ENCODE data around the gene TCF7L2.
A peak's percentile ranks its signal among the peaks of the same experiment; 100 is the strongest.

Gene TCF7L2

DNA sequence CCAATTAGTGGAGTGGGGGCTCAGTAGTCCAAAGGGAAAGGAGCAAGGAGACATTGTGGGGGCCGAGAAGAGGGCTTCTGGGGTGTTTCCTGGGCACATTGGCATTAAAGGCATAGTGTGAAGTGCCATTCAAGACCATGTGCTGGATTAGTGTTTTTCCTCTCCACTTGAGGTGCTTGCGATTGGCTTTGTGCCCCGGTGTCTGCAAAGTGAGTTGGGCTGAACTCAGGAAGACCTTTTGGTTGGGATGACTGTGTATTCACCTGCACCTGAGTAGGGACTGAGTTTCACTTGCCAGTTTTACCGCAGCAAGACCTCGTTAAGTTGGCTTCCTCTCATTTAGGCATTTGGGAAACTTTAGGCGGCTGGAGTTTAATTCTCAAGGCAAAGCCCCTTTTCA, 73.0 kb downstream of the TCF7L2 start:
- DNase-seq (ENCODE audit: low spot score), result no peak

GRCh38 chr10:113024930-113025329, 74.9 kb downstream of the TCF7L2 start:
- no peak for DNase-seq (ENCODE audit: low spot score)

DNA sequence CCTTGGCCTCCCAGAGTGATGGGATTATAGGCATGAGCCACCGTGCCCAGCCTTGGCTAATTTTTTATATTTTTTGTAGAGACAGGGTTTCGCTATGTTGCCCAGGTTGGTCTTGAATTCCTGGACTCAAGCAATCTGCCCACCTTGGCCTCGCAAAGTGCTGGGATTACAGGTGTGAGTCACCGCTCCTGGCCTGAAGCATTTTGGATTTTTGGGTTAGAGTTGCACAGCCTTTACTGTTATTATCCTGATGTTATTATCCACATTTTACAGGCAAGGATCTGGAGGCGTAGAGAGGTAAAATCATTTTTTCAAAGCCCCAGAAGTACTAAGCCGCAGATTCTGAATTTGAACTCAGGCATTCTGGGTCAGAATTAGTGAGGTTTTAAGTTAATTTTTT, 75.4 kb downstream of the TCF7L2 start:
- DNase-seq (ENCODE audit: low spot score), result no peak

- no peak for DNase-seq (ENCODE audit: low spot score)
Measured at GRCh38 chr10:113026679-113027078, 76.6 kb downstream of the TCF7L2 start.

DNA sequence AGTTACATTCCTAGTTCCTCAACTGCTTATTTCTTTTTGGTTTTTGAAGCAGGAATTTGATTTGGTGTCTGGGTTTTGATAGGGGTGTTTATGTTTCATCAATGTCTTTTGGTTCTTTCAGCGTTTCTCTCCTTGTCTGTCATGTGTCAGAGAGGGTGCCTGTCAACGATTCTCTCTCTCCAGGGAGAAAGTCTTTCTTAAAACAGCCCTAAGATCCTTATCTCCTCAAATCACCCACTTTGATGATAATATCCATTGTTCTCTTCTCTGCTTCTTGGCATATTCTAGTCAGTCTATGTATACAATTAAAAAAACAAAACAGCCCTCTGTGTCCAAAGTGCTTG, 77.2 kb downstream of the TCF7L2 start:
- DNase-seq (ENCODE audit: low spot score), result no peak

GRCh38 chr10:113027574-113028455, 77.8 kb downstream of the TCF7L2 start:
- peak; percentile 70 for DNase-seq (ENCODE audit: low spot score)

DNA sequence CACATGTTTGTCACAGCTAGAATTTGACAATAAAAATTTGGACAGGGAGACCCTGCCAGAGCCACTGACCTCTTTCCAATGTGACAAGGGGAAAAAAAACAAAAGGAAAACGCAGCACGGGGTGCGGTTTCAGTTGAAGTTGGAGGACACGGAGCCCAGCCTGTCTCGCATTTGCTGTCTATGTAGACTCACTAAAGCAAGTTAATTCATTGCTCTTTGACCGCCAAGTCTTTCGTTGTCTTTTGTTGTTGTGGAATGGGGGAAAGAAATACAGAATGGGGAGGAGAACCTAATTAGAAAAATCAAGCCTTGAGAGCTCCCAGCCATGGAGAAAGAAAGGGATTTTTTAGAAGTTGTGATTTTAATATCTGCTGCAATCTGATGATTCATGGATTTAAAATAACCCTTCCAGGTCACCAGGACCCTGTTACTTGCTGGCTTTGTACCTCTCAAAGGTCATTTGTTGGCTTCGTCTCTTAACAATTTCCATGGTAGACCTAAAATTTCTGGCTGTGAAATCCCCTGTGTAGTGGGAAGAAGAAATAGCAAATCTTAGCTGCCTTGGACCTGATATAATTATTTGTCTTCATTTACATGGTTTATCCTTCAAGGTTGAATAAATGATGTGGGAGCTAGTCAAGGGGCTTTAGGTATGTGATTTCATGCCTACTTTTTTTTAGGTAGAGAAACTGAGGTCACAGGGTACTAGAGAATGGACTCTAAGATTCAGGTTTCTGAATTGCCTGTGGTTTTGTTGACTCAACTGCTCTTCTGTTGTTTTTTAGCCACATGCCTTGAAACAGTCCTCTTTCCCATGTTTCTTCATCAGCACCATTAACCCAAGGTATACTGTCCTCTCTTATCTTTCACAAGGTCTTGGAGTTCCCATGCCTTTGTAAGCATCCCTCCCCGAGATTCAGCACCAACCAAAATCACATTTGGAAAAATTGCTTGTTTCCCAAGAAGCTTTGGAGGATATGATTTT, 78.7 kb downstream of the TCF7L2 start:
- DNase-seq (ENCODE audit: low spot score), result peak; percentile 41

GRCh38 chr10:113030453-113030852, 80.4 kb downstream of the TCF7L2 start:
- no peak for DNase-seq (ENCODE audit: low spot score)

DNA sequence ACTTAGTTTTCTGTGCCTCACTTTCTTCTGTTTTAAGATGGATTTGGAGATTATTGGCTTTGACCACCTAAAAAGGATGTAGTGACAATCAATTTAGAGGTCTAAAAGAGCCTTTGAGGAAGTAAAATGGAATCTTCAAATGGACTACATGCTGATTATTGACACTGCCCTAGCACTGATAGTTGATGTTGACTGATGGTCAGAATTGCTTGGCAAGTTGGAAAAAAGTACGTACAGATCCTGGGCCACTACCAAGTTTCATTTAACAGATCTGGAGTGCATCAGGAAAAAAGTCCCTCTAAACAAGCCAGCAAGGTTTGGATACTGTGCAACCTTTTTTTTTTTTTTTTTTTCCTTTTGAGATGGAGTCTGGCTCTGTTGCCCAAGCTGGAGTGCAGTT, 81.1 kb downstream of the TCF7L2 start:
- DNase-seq (ENCODE audit: low spot score), result no peak

- no peak for DNase-seq (ENCODE audit: low spot score)
Measured at GRCh38 chr10:113033991-113034390, 83.9 kb downstream of the TCF7L2 start.

- no peak for DNase-seq (ENCODE audit: low spot score)
Measured at GRCh38 chr10:113035732-113036312, 85.8 kb downstream of the TCF7L2 start.

GRCh38 chr10:113036619-113037018, 86.6 kb downstream of the TCF7L2 start:
- no peak for DNase-seq (ENCODE audit: low spot score)

- DNase-seq (ENCODE audit: low spot score), result no peak
Measured at GRCh38 chr10:113037218-113037617, 87.2 kb downstream of the TCF7L2 start.

- DNase-seq (ENCODE audit: low spot score), result no peak
Measured at GRCh38 chr10:113038183-113038582, 88.1 kb downstream of the TCF7L2 start.

GRCh38 chr10:113038985-113039384, 88.9 kb downstream of the TCF7L2 start:
- no peak for DNase-seq (ENCODE audit: low spot score)

DNA sequence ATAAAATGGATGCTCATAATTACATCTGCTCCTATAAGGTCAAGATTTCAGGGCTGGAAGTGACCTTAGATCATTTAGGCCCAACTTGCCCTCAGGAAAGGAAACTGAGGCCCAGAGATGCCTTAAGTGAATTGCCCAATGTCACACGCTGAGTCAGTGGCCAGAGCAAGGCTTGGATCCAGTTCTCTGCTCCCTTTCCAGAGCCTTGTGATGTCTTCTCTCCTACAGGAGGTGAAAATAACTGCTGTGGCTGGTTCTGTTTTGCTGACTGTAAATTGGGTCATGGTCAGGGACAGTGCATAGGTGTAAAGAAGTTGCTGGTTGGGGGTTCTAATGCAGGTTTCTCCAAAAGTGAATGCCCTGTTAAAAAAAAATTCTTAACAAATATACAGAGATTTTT, 91.3 kb downstream of the TCF7L2 start:
- DNase-seq (ENCODE audit: low spot score), result no peak

DNA sequence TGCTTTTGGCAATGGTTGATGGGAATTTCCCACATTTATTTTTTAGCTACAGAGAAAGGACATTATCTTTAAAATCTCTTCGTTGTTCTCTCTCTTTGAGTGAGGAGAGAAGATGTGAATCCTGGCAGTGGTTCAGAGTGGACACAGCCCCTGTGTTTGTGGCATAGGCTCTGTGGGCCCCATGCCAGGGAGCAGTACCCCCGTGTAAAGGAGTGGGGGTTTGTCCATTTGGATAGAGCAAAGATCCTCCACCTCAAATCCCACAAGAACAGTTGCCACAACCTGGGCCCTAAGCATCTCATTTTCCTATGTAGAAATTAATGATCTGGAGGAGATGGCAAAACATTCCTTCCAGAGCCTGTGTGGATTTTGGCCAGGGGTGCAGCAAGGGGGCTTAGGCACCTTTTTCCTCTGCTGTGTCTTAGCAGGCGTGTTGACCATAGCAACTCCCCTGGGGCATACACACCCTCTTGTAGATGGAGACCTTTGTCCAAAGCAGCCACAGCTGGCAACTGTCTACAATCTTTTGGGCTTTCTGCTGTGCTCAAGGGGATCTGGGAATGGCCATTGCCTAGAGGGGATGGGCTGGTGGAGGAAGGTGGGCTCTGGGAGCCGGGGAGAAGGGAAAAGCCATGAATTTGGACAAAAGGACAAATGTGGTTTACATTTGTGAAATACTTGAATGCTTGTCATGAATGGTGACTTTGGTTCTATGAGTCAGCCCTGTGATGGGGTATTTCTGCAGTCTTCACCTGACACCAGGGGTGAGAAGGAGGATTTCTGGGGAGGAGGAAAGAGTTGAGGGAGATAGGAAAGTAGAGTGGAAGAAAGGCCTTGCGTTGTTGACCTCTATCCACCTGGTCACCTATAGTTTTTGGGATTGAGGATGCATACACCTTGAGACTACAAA, 92.0 kb downstream of the TCF7L2 start:
- DNase-seq (ENCODE audit: low spot score), result no peak

DNA sequence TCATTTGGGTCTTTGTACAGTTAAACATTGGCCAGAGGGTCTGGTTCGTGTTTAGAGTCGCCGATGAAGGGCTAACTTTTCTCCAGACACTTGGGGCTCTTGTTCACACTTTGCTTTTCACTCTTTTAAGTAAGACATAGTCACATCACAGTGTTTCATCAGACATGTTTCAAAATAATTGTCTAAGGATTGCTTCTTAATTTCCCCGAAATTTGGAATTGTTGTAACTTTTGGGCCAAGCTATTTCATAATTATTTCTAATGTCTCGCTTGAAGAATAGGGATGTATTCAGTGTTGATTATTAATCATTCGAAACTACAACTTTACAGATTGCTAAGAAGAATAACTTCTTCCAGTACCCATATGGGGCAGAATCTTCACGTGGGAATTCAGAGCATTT, 92.8 kb downstream of the TCF7L2 start:
- DNase-seq (ENCODE audit: low spot score), result no peak

- DNase-seq (ENCODE audit: low spot score), result no peak
Measured at GRCh38 chr10:113044016-113044755, 94.1 kb downstream of the TCF7L2 start.

DNA sequence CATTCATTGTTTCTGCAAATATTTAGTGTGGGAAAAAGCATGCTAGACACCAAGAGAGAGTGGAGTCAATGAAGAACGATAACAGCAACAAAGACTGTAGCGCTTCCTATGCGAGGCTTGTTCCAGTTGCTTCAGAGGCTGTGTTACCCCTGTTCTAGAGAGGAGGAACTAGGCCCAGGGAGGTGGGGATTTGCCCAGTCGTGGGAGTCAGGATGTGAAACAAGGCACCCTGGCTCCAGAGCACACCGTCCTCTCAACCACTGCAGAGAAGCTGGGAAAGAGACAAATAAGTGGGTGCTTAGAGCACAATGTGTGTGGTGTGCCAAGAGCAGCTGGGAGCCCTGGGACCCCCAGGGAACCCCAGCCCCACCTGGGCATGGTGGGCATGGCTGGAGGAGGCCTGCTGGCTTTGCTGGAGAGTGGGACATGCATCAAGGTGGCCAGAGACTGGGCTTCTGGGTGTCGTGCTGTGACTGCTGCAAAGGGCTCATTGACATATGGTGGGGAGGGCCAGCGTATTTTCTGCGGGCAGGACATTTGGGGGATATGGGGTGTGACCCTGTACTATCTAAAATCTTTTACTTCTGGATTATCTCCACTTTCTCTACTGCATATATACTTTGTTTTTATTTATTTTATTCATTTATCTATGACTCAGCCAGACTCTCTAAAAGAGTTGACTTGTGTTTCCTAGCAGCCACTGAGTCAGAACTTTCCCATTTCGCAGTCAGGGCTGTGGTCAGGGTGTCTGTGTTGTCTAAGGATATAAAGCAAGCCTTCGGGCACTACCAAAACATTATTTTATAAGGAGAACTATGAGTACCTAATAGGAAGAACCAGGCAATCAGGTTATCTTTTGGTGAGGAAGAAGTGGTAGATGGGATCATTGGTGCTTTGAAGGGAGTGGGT, 95.4 kb downstream of the TCF7L2 start:
- no peak for DNase-seq (ENCODE audit: low spot score)
